GM19023 (cell line): ENCODE data around the gene HERC6.
A peak's percentile ranks its signal among the peaks of the same experiment; 100 is the strongest.
"Not testable (repeated sequence)": the region's sequence is repeated elsewhere in the genome, so short reads cannot be mapped to it uniquely, and the experiment has no call there.

Experiments
- ATAC-seq: cut with Tn5 transposase; IDR thresholded peaks from one replicate; pipeline ENCODE4 v1.9.1; 2021; ENCODE audit warnings: mild to moderate bottlenecking, moderate library complexity; ENCODE audit not compliant: unreplicated experiment

HERC6 gene

DNA sequence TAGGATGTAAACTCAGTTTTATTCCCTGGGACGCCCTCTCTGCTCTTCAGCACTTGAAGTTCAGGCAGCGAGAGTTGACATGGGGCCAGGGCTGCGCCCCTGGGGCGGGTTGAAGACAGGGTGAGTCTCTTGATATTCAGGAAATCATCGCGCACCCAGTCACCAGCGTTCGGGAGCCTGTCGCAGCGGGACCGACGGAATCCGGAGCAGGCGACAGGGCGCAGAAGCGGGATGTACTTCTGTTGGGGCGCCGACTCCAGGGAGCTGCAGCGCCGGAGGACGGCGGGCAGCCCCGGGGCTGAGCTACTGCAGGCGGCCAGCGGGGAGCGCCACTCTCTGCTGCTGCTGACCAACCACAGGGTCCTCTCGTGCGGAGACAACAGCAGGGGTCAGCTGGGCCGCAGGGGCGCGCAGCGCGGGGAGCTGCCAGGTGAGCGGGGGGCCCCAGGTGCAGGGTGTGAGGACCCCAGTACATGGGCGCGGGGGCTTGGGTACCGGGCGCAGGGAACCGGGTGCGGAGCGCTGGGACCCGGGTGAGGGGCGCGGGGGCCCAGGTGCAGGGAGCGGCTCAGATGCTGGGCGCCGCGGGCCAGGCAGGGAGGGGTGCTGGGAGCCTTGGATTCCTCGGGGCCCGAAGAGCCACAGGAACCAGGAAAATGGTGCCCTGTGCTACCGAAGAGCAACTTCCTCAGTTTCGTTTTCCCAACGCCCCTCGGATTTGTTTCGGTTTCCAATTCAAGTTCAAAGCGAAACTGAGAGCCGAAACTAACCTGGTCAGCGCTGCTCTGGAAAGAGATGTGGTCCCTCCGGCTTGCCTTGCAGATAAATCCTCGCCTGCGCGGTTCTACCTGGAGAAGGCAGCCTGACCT, at the start of gene HERC6:
HERC6 (plus strand) TSS at position 162 of the 869 bp plus-strand sequence; CDS start at position 232, 70 bp downstream.
- ATAC-seq: peak; percentile 84

DNA sequence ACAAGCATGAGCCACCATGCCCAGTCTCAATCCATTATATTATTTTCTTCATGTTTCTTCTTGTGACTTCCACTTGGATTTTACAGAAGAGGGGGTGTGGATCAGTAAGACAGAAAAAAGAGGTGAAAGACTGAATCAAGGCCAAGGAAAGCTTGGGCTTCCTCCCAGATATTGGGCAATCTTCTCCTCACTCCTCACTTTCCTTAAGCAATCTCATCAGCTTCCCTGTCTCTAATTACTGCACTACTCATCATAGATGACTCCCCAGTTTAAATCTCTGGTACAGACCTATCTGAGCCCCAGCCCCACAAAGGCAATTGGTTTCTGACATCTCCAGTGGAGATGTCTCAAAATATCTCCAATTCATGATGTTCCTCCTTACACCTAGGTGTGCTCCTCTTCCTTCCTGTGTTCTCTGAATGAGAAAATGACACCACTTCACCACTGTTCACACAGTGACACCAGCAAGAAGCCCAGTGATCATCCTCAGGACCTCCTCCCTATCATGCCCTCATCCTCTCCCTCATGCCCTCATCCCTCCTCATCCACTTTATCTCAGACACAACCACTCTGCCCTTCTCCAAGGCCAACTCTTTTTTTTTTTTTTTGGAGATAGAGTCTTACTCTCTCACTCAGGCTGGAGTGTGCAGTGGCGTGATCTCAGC, 44.8 kb upstream of the HERC6 start:
- no peak for ATAC-seq

DNA sequence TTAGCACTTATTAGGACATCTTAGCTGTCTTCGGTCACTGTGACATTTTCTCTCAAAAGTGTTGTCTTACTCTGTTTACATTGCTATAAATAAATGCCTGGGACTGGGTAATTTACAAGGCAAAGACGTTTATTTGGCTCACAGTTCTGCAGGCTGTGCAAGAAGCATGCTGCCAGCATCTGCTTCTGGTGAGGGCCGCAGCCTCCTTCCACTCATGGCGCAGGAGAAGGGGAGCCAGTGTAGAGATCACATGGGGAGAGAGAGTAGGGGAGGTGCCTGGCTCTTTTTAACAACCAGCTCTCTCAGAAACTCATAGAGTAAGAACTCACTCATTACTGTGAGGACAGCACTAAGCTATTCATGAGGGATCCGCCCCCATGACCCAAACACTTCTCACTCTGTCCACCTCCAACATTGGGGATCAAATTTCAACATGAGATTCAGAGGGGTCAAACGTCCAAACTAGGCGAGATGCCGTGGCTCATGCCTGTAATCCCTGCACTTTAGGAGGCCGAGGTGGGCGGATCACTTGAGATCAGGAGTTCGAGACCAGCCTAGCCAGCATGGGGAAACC, 43.5 kb upstream of the HERC6 start:
- no peak for ATAC-seq

DNA sequence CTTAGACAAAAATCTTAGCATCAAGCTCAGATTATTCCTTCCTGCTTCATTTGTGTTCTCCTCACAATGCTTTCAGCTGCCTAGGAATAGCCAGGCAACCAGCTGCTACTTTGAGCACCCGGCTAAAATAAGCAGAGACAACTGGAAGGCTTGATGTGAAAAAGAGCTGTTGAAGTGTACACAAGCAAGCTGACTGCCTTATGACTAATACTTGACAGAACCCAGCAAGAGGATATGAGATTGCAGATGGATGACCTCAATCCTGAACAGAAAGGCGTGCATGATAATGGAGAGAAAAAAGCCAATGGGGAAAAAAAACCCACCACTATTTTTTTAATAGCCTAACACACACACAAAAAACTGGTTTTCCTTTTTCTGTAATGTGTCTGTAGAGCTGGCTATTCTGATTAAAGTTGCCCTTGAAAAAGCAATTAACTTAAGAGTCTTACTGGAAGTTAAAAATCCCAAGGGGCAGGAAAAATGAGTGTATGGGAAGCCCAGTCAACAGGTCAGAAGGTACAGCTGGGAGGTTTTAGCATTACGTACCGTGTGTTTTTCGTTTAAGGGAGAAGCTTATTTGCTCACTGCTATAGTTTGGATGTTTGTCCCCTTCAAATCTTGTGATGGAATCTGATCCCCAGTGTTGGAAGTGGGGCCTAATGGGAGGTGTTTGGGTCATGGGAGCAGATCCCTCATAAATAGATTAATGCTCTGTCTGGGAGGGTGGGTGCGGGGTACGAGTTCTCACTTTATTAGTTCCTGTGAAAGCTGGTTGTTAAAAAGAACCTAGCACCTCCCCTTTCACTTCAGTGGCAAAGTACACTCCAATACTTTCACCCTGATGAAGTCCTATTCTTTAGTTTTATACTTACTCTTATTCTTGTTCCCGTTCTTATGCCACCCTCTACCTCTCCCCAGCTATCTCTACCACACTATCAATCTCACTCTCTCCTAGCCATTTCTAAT, 37.1 kb upstream of the HERC6 start:
- no peak for ATAC-seq

DNA sequence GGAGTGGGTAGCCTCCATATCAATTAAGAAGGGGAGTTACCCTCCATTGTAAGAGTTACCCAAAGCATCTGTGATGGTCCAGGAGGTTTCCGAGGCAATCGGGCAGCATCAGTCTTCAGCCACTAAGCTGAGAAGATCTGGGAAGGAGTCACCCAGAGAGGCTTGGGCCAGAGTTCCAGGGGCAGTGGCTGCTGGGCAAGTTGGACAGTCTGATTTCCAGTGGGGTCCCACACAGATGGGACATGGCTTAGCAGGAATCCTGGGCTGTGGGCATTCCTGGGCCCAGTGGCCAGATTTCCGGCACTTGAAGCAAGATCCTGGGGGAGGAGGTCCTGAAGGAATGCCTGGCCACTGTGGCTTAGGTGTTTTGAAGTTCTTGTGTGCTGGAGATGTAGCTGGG, 31.8 kb upstream of the HERC6 start:
- not testable (repeated sequence) for ATAC-seq

DNA sequence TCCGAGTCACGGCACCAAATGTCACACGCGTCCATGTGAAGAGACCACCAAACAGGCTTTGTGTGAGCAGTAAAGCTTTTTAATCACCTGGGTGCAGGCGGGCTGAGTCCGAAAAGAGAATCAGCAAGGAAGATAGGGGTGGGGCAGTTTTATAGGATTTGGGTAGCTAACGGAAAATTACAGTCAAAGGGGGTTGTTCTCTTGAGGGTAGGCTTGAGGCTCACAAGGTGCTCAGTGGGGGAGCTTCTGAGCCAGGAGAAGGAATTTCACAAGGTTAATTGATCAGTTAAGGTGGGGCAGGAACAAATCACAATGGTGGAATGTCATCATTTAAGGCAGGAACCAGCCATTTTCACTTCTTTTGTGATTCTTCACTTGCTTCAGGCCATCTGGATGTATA, 29.9 kb upstream of the HERC6 start:
- not testable (repeated sequence) for ATAC-seq

DNA sequence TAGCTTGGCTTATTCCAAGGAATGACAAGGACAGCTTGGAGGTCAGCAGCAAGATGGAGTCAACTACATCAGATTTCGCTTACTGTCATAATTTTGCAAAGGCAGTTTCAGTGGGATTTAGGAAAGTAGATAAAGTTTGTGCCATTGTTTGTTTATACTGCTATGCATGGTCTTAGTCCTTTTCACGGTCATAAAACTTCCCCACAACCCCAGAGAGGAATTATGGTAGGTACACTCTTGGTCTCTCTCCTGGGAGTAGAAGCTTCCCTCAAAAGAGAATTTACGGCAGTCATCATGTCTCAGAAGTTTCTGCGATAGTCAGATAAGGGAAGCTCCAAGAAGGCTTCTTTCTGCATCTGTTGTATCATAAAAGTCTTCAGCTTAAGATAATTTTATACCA, 27.9 kb upstream of the HERC6 start:
- ATAC-seq: no peak

DNA sequence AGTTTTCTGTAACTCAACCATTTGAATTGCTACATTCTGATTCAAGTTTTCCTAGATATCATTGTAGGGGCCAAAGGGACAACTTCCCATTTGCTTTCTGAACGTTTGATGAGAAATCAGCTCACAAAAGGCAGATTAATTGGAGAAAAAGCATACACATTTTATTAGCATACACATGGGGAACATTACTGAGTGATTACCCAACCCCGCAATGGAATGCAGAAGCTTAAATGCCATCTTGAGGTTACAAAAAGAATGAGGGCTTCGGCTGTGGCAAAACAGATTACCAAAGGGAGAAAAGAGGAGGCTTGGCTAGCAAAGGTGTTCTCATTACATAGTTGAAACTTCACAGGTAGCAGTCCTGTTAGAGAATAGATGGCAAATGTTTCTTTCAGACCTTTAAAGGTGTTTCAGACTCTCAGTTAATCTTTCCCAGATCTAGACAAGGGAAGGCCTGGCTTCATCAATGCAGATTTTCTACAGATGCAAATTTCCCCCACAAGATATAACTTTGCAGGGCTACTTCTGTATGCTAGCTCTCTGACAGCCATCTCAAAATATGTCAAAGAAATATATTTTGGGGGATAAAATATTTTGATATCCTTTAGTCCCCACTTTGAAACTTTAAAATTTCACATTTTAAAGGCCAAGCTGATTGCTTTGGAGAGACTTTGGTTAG, 26.5 kb upstream of the HERC6 start:
- no peak for ATAC-seq

DNA sequence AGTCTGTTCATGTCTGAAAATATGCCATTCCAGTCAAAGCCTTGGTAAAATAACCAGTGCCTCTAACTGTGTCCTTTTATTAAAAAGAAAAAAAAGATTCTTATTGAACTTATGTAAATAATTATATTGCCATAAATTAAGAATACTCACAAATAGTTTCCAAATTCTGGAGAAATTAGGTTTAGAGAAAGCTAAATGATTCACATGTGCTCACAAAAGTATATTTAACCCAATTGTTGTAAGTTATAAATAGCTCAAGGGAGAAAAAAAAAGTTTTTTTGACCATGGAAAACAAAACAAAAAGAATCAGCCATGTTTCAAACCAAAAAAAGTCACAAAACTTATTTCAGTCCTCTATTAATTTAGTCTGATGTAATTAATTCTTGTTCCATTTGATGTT, 25.3 kb upstream of the HERC6 start:
- ATAC-seq: no peak

DNA sequence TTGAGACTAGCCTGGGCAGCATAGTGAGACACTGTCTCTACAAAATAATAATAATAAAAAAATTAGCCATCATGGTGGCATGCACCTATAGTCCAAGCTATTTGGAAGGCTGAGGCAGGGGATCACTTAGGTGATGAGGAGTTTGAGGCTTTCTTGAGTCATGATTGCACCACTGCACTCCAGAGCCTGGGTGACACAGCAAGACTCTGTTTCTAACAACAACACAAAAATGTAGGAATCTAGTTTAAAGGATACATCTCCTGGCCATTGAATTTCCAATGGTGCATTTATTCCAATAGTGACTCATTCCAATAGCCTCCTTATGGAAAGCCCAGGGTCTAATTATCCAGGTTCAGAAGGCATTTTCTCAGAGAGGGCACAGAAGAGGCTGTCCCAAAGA, 21.9 kb upstream of the HERC6 start:
- ATAC-seq: no peak

DNA sequence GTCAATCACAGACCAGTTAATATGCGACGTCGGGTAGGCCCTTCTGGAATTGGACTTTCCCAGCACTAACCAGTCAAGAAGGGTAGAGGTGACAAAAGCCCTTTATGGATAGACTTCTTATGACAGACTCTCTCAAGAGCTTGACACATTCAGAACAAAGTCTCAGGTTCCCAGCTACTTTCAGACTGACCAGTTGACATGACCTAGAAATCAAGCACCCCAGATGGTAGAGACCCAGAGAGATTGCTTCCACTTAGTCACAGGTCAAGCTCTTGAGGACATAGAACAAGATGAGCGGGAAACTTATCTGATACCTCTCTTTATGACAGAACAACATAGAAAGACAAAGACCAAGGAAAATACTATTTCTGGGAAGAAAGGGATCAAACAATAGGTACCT, 21.4 kb upstream of the HERC6 start:
- ATAC-seq: no peak

DNA sequence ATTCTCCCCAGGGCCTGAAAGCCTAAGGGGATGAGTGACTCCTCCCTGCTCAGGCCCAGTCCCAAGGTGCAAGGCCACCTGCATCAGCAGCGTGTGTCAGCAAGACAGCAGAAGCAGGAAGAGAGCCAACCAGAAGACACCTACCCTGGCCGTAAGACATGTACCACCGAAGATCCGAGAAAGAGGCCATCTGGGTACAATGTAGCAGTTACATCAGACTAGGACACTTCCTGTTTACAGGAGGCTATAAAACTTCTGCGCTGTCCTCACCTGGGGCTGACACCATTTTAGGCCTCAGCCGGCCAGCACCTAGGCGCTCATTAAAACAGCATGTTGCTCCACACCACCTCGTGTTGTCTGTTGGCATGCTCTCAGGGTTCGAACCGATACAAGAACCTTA, 19.1 kb upstream of the HERC6 start:
- ATAC-seq: no peak

DNA sequence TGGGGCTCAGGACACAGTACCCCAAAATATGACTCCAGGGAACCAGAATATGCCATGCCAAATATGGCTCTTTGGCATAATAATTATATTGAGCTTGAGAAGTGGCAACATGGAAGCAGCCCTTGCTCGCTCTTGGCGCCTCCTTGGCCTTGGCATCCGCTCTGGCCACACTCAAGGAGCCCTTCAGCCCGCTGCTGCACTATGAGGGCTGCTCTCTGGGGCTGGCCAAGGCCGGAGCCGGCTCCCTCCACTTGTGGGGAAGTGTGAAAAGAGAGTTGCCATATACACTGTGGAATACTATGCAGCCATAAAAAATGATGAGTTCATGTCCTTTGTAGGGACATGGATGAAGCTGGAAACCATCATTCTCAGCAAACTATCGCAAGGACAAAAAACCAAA, 18.4 kb upstream of the HERC6 start:
- ATAC-seq: no peak

DNA sequence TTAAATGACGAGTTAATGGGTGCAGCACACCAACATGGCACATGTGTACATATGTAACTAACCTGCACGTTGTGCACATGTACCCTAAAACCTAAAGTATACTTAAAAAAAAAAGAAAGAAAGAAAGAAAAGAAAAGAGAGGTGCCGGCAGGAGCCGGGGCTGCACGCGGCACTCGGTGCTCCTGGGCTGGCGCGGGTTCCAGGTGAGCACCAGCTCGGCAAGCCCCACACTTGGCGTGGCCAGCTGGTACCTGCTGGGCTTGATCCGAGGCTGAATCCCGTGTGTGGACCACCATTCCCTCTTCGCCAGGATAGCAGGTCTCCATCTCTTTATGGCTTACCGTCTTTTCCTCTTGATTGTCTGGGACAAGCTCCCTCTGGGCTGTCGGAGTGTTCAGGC, 17.9 kb upstream of the HERC6 start:
- ATAC-seq: no peak

DNA sequence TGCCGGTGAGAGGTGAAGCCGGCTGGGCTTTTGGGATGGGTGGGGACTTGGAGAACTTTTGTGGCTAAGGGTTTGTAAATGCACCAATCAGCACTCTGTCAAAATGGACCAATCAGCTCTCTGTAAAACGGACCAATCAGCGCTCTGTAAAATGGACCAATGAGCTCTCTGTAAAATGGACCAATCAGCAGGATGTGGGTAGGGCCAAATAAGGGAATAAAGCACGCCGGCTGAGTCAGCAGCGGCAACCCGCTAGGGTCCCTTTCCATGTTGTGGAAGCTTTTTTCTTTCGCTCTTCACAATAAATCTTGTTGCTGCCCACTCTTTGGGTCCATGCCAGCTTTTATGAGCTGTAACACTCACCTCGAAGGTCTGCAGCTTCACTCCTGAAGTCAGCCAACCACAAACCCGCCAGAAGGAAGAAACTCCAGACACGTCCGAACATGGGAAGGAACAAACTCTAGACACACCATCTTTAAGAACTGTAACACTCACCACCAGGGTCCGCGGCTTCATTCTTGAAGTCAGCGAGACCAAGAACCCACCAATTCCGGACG, 17.4 kb upstream of the HERC6 start:
- not testable (repeated sequence) for ATAC-seq

DNA sequence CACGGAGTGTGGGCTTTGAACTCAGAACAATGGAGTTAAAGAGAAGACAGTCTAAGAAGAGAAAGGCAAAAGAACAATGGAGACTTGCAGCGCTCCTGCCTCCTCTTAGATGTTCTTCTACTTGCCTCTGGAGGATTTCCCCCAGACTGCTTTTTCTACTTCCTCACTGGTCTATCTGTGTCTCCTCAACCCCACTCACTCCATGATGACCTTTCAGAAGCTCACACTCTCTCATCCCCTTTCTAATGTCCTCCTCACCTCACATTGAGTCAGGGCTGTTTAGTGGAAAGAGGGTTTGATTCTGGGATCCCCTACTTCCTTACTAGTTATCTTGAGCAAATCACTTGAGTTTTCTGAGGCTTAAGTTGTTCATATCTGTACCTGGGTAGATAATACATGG, 12.2 kb upstream of the HERC6 start:
- ATAC-seq: no peak

DNA sequence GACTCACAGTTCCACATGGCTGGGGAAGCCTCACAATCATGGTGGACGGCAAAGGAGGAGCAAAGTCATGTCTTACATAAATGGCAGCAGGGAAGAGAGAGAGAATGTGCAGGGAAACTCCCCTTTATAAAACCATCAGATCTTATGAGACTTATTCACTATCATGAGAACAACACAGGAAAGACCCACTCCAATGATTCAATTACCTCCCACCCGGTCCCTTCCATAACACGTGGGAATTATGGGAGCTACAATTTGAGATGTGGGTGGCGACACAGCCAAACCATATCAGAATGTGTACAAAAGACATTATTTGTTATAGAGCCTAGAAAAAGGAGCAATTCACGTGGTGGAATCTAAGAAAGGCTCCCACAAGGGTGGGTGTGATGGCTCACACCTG, 10.8 kb upstream of the HERC6 start:
- no peak for ATAC-seq

DNA sequence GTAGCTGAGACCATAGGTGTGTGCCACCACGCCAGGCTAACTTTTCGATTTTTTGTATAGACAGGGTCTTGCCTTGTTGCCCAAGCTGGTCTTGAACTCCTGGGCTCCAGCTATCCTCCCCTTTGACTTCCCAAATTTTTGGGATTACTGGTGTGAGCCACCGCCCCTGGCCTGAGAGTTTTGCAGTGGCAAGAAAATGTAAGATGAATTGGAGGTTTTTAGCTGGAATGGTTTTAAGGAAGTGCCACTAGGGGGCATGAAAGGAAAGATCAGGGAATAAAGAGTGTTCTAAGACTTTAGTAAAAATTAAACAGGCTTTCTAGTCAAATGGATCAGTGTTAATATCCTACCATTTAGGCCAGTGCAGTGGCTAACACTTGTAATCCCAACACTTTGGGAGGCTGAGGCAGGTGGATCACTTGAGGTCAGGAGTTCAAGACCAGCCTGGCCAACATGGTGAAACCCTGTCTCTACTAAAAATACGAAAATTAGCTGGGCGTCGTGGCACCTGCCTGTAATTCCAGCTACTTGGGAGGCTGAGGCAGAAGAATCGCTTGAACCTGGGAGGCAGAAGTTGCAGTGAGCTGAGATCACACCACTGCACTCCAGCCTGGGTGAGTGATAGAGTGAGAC, 9.4 kb upstream of the HERC6 start:
- not testable (repeated sequence) for ATAC-seq

DNA sequence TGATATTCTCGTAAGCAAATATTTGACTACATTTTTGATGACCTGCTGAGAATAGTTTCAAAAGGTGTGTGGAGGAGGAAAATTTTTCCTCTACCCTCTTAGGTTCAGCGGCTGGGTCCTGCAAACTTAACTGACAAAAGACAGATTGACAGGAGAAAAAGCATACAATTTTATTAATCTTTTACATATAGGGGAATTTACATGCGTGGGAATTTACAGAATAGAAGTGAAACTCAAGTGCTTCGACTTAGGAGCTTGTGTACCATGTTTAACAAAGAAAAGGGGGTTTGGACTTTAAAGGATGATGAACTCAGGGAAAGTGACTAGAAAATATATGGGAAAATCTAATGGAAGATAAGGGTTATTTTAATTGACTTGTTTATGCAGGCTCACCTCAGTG, 2.5 kb downstream of the HERC6 start:
- no peak for ATAC-seq

DNA sequence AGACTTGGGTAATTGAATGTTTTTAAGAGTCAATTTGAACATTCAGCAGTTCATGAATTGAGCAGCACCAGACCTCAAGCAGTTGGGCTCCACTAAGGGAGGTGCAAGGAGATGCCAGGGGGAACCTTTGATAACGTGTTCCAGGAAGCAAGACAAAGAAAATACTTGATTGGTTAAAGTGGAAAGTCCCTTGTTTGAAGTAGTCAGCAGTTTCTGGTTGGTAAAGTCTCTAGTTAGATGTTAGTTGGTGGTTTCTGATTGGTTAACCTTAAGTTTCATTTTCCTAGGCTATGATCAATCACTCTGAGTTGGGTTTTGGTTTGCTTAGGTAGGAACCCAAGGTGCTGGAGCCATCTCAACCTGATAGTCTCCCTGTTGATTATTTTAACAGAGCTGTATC, 4.0 kb downstream of the HERC6 start:
- ATAC-seq: peak; percentile 41
